Stimulated activated CD8-positive, alpha-beta memory T cell treated with anti-CD3 and anti-CD28 coated beads, Interleukin-12 subunit alpha, Interleukin-12 subunit beta, amount 100 ng/mL, for 24 hours (primary cell): ENCODE results near the gene PDZRN3.

ENCODE experiments used
- DNase-seq: peaks from one replicate; pipeline ENCODE4 v3.0.0-alpha.2; 2020; ENCODE audit errors: extremely low read depth

Gene PDZRN3

DNA sequence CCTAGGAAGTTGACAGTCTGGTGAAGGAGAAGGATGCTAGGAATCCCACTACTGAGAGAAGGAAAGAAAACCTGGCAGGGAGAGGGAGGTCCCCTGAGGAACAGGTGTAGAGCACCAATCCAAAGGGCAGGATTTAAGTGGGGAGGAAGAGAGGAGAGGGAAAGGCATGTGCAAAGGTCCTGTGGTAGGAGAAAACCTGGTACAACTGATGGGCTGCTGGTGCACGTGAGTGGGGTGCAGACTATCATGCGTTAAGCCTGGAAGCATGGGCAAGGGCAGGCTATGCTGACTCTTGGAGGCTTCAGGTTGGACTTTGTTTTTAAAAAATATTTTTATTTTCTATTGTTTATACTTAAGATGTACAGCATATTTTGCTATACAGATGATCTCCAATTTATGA is 209.6 kb downstream of the PDZRN3 start:
- DNase-seq, result no peak

DNA sequence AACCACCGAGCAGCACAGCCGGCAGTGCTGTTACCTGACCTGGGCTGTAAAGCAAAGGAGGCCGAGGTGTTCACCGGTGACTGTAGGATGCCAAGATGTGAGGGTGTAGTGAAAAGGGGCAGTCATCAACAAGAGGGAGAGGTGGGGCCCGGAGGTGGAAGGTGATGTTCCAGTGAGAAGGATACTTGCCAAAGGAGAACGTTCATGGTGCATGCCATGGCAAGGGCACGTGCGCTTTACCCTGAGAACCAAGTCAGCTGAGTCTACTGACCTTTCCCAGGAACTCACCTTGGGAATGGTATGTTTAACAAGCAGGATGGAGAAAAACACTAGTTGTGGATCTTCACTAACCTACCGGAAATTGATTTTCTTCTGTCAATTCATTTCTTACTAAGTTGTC is 211.1 kb downstream of the PDZRN3 start:
- no peak for DNase-seq

DNA sequence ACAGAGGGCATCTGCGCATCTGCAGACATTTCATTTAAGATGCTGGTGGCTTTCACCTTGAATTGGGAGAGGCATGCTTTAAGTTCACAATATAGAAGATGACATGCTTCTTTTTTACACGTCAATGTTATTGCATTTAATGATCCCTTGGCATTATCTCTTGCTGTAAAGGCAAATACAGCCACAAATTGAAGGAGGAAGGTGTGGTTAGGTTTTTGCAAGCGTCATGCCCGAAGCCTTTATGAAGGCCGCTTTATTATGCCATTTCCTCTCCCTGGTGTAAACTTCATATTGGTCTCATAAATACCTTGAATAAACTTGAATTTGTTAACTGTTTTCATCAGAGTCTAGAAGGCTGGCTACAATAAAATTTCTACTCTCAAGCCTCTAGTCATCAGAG is 212.7 kb downstream of the PDZRN3 start:
- no peak for DNase-seq

DNA sequence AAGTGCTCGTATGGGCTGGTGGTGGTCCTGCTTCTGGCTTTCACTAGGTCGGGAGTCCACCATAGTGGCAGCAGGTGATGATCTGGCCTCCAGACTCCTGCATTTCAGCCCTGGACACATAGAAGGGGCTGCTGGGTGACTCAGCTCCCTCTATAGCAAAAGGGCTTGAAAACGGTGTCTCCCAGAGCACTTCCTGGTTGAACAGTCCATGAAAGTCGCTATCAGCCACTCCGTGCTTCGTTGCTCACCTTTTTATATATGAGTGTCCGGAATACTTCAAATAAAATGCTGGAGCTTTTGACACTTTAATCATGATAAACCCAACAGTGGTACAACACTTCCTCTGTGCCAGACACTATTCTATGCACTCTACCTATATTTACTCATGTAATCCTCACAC is 213.2 kb downstream of the PDZRN3 start:
- DNase-seq, result no peak

DNA sequence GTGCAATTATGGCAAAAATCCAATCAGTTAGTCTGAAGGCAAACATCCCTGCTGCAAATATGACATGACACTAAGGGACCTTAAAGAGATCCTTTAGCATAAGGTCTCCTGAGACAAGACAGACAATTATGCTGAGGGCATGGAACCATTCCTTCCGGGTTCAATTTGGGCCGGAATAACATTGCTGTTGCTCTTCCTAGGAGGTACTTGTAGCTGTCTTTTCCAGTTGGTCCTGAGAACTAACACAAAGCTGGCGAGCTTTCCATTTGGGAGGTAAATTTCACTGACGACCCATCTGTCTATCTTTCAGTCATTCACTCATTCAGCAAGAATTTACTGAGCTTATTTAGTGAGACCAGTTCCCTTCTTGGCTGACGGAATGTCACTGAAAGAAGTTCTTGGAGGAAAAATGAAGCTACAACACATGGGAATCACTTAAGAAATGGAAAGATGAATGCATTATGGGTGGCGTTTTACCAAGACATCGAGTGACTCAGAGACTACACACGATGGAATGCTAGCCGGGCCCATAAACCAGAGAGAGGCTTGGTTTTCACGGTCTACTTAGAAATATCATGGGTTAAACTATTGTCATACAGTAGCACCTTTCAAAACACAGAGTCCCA is 215.5 kb downstream of the PDZRN3 start:
- DNase-seq, result no peak

DNA sequence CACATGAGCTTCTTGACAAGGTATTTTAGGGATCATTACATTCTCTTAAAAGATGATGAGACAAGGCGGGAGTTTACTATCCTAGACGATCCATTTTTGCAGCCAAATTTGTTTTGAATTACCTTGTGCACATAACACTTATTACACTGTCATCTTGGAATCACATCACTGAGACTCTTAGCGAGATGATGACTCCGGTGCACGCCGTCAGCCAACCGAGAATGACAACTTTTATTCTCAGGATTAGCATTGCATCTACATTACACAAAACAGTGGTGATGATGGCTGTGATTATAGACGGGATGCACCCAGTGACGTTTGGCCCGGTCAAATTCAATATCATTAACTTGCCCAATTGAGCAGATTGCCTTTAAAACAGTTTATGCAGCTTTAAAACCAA is 216.1 kb downstream of the PDZRN3 start:
- no peak for DNase-seq

DNA sequence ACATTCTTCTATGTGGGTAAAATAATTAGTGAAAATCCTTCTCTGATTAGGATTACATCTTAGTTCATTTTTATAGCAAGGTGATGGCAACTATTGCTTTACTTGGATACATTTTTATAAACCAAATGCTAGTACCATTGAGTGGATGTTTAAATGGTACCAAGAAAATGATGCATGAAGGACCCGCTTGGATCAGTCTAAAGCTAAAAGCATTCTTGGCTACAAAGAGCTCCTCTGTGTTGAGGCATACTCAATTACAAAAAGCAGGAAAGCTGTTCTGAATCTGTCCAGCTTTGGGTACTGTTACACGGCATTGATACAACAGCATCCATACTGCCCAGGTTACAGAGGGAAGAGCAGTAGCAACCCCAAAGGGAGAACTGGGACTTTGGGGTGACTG is 217.2 kb downstream of the PDZRN3 start:
- no peak for DNase-seq

DNA sequence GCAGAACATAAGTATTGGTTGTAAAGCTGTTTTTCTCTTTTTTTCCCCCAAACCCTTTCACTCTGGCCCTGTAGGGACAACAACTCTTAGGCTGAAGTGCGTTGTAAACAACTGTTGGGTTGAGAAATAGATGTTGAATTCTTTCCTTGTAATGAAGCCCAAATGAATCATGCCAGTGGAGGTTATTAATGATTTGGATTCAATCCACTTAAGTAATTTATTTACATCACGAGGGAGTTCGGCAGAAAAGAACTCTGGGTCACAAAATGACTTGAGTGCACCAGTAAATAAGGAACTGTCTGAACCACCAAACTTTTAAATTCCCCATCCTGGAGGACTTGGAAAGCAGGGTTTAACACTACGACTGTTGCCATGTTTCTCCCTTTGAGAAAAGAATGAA is 218.9 kb downstream of the PDZRN3 start:
- no peak for DNase-seq

DNA sequence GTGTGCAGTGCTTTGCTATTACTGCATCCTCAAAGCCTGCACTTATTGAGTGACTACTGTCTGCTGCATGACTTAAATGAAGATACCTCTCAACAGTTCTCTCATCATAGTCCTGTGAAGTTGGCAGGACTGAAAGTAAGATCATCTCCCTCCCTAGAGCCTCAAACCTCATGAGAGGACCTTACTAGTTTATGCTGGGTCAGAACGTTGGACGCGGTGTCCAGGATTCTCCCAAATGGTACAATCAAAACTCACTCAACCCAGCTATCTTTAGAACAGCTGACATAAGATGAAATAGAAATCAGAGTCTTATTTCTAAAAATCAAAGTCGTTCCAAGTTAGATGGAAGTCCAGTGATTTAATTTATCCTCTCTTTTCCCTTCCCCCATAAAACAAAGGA is 219.7 kb downstream of the PDZRN3 start:
- DNase-seq, result no peak

DNA sequence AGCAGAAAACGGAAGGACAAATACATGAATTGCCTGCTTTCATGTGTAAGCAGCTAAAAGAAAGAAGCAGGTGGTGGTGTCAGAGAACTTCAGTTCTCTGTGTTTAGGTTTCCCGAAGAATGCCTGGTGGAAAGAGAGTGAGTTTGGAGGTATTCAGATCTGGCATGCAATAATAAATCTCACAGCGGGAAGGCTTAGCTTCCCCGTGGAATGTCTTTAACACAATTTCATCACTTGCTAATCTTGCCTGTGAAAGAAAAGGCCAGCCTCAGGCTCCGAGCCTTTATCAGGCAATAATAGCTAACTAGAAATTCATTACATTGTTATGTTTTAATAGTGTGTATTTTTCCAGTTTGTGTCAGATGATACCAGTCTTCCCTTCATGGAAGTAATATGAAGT is 220.3 kb downstream of the PDZRN3 start:
- no peak for DNase-seq

DNA sequence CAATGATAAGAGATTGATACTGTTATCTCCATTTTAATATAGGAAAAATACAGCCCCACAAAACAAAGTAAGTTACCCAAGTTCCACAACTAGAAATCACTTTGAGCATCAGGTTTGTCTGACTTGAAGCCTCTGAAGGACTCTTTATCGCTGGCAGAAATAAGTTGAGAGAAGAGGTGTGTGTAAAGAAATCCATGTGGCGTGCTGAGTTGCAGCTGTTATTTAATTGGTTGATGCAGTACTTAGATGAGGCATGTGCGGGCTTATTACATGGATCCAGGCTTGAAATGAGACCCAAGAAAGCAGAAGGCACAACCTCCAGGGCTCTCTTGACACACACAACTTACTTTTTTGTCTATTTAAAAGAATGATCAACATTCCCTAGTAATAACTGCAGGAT is 221.3 kb downstream of the PDZRN3 start:
- DNase-seq, result no peak

DNA sequence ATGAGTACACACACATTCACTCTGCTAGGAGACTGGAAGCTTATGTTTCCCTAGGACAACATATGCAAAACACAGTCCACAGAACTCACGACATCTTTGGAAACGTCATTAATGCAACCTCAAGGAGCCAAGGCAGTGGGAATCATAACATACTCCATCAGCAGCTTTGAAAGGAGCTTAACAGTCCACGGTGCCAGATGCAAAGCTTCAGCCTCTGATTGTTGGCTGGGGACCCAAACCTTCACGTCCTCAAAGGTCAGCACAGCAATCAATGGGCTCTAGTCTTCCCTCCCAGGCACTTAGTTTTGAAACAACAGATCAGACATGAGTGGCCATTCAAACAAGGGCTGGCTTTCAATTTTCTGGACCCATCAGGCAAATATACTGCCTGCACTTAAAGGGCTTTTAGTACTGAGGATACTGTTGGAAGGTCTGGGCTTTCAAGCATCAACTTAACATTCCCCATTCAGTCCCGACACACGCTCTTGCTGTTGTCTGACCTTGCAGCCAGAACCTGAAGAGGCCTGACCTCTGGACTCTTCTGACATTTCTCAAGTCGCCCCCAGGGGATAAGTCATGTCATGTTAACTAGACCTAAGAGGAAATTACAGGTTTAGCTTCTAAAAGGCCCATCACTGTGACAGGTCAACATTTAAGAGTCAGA is 223.0 kb downstream of the PDZRN3 start:
- DNase-seq, result no peak

DNA sequence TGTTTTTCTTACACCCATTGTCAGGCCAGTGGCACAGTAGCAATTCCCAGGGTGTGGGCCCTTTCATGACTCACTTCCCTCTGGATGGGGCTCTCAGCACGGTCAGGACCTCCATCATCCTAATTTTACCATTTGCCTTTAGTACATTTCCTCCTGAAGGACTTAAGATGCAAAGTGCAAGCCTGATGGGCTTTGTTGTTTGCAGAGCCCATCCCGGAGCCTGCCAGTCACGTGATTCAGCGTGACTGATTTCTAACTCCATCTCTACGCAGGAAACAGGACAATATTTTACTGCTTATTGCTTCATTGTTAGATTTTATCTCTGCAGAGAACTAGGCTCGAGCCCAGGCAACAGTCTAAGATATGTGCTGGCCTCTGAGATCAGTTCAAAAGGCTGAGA is 223.7 kb downstream of the PDZRN3 start:
- no peak for DNase-seq

DNA sequence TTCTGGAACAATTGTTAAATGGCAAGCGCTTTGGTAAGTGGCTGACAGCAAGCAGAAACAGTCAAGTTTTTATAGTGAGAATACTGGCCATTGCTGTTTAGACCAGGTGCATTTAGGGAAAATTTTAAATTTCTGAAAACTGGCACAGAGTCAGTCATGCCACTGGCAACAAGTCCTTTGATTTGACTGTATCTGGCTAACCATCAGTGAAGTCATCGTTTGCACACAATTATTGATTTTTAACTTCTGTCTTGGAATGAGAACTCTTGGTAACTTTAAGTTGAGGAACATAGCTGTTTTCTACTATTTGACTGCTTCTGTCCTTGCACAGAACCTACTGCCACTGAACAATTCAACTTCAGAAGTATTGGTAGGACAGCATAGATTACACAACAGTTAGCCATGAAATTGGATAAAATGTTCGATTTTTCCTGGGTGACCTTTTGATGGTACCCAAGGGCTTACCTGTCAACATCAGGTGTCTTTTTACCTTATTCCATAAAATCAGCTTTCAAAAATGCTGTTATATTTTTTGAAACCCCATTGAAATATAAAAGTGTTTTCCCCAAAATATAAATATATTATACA is 225.0 kb downstream of the PDZRN3 start:
- DNase-seq, result no peak

DNA sequence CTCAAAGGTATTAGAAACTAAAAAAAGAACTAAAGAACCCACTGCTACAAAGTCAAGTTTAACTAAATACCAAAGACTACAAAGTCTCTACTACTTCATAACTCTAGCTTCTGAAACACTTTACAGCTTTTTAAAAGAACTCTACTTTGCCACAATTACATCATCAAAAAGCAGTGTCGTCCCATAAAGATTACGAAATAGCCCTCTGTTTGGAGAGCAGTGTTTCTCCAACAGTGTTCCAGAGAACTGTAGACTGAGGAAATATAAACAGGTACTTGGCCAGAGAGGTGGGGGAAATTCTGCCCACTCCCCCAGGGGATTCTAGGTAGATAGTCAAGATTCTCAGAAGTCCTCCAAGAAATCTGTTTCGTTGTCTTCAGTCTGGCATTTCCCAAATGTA is 225.6 kb downstream of the PDZRN3 start:
- no peak for DNase-seq

DNA sequence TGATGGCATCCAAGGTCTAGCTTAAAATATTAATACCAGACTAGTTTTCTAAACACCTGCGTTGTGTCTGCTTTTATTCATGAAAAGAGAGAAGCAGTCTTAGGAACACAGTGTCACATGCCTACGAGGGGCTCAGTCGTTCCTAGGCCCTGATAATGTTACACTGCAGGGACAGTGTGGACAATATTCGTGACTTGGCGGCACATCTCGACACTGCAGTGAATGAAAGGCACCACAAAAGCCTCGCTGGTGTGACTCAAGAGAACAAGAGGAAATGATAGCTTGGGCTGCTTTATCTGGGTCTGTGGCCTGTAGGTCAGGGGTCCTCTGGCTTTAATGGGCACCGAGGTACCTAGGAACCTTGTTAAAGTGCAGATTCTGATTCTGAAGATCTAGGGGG is 226.7 kb downstream of the PDZRN3 start:
- no peak for DNase-seq

DNA sequence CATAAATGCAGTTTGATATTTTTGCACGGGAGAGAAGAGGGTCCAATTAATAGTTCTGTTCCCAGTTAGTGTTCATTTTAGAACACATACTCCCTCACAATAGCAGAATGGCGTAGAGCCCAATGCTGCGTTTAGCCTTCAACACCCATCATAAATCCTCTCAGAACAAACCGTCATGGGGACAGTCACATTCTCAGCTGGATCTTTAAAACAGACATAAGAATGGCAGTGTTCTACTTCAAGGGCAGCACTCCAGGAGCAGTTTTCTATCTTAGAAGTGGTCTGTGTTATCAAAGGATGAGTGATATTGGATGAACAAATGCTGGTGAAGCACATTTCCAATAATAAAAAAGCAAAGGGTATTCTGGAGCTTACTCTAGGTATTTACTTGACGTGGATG is 230.5 kb downstream of the PDZRN3 start:
- DNase-seq, result no peak

DNA sequence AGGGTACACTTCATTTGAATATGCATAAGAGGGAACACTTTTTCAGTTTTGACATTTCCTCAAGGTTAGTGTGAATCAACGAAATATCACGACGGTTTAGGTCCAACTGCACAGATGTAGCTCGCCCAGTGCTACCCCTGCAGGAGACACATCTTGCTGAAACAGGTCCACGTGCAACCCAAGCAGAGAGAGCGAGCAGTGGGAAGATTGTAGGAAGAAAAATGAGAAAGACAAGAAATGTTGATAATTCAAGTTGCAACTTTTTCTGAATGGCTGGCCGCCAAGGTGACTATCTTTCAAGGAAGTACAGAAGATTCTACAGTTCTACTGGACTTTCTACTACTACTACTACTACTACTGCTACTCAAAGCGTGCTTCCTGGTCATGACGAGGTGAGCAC is 231.7 kb downstream of the PDZRN3 start:
- DNase-seq, result no peak

DNA sequence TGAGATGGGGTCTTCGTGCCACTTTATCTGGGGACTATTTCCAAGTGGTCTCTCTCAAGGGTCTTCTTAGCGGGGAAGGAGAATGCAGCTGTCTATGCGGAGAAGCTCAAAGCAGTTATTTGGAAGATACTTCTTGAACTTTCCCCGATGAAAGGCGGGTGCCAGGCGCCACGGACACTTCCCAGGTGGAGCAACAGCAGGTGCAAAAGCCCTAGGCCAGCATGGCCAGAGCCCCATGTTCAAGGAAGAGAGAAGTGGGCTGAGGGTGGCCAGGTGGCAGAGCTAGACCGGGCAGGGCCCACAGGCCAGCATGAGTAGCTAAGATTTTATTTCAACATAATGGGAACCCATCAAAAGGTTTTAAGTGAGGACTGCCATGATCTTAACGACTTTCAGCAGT is 232.8 kb downstream of the PDZRN3 start:
- DNase-seq, result no peak

DNA sequence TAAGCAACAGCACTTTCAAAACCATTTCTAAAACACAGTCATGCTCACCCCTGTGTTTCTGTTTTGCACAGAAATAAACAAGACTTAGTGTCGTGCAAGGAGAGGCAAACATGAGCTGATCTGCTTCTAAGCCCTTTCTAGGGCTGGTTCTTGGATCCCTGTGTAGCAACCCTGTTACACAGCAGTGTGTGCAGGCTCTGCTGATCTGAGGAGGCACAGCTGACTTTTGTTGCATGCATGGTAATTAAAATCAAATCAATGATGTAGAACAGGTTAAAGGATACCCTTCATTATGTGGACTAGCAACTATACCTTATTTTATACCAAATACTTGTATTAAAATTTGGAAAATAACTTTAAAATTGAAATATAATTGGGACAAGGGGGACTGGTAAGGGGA is 234.8 kb downstream of the PDZRN3 start:
- DNase-seq, result no peak

DNA sequence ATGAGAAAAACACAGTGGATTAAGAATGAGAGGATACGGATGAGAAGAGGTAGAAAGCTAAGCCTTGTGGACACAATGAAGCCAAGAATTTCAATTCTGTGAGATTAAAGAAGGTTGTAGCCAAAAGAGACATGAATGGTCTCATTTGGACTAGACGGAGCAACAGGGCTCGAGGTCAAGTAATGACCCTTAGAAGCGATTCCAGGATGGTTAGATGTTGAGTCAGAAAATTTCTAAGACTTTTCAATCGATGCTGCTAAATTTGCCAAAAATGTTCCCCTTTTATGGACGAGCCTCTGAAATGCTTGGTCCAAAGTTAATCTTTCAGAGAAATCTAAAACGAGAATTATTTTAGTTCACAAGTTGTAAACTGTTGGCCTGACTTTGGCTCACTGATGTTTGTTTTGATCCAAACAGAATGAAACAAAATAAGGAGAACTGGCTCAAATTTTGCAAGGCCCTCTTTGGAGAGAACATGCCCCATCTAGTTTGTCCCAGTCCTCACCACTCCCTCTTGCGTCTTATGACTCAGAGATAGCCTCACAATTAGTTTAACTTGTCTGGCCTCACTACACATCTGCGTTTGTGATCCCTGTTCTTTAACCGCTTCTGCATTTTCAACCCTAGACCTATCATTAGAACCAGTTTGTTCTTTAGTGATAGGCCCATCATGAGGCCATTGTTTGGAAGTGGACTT is 235.5 kb downstream of the PDZRN3 start:
- no peak for DNase-seq

DNA sequence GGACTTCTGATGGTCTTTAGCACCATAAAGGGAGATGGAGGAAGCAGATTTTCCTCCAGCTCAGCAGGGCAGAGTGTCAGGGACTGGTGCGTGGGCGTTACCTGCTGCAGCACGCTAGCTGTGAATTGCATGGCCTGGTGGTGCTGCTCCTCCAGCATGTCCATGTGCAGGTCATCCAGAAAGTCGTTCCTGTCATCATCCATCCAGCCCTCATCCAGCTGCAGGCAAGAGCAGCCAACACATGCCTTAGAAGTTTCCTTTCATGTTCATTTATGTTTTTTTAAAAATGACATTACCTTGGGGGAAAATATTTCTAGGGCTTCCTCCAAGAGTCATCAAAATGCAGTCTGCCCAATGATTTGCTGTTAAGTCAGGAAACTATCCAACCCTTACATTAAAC is 239.2 kb downstream of the PDZRN3 start:
- DNase-seq, result no peak
